ENCODE measurements around the gene KREMEN1. TPM values are rescaled to one million over a fixed set of nuclear protein-coding genes. Genes with fewer than 3 reads are reported as not detected.
"Not testable (repeated sequence)": the region's sequence is repeated elsewhere in the genome, so short reads cannot be mapped to it uniquely, and the experiment has no call there.

KREMEN1 gene
- total RNA-seq, 1 donor from 2014 or later: 72.9 TPM

DNA sequence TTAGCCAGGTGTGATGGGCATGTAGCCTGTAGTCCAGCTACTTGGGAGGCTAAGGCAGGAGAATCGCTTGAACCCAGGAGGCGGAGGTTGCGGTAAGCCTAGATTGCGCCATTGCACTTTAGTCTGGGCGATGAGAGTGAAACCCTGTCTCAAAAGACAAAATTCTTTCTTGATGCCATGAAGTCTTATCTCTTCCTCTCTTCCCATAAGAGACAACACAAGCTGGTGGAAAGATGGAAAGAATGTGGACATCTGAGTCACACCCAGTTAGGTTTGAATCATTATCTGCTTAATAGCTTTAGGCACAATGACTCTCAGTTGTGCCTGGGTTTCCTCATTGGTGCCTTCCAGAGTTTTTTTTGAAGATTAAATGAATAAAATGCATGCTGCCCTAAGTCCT lies 35.3 kb downstream of the KREMEN1 start:
- ATAC-seq: peak; percentile 59

DNA sequence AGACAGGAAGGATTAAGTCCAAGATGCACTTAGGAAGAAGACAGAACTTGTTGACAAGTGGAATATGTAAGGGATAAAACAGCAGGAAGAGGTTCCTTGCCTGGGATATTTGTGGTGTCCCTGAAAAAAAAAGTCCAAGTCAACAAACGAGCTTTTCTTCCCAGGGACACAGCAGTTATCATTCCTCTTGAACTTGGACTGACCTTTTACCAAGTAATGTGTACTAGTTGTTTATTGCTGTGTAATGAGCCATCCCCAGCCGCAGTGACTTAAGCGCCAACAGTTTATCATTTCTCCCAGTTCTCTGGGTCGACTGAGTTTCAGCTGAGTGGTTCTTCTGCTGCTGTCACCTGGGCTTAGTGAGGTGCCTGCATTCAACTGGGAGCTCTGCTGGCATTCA lies 37.0 kb downstream of the KREMEN1 start:
- ATAC-seq: no peak

DNA sequence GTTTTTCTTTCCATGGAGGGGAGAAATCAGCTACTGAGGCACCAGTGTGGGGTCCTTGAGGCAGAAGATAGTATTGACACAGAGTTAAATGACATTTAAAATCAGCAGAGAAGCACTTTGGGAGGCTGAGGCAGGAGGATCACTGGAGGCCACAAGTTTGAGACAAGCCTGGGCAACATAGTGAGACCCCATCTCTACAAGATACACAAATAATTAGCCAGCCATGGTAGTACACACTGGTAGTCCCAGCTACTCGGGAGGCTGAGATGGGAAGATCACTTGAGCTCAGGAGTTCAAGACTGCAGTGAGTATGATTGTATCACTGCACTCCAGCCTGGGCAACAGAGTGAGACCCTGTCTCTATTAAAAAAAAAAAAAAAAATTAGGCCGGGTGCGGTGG lies 38.1 kb downstream of the KREMEN1 start:
- no peak for ATAC-seq

DNA sequence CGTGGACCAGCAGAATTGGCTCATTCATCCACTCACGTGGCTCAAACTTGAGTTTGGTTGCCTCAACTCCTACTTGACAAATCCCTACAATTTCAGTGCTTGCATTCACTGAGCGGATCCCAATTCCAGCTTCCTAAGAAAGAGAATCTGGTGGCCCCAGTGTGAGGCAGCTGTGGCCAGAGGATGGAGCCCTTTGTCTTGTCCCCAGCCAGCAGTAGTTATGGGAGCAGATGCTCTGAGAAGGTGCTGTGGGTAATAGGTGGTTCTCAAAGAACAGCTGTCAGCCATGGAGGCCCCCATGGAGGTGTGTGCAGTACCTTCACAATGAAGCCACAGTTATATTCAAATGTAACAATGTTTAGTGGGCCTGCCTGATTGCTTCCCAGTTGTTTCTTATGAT lies 39.3 kb downstream of the KREMEN1 start:
- no peak for ATAC-seq

DNA sequence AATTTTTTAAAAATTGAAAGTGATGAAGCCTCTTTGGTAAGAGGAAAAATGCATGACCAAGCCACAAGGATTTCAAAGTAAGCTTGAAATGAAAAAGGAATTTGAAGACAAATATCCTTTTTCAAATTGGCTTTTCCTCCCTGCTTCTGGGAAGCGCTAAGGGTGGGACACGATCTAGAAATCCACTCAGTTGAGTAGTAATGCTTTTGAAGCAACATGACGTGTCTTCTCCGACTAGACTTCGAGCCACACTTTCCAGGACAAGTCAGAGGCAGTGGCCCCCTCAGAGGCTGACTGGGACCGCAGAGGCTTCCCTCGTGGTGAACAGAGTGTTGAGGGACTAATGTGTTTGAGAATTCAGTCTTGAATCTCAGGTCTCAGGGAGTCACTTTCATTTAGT lies 39.8 kb downstream of the KREMEN1 start:
- no peak for ATAC-seq

DNA sequence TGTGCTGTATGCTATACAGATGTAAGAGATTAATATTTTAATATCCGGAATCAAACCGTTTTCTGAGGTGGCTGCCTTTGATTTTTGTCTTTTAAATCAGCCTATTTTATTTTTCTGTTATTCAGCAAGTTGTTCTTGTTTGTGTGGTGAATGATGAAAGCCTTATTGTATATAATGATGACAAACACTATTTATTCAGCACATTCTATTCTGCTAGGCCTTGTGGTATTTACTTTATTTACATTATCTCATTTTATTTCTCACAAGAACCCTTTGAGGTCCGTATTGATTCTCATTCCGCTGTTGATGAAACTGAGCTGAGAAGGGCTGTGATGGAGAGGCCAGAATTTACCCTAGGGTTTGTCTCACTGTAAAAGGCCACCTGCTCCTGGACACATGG lies 40.5 kb downstream of the KREMEN1 start:
- no peak for ATAC-seq

DNA sequence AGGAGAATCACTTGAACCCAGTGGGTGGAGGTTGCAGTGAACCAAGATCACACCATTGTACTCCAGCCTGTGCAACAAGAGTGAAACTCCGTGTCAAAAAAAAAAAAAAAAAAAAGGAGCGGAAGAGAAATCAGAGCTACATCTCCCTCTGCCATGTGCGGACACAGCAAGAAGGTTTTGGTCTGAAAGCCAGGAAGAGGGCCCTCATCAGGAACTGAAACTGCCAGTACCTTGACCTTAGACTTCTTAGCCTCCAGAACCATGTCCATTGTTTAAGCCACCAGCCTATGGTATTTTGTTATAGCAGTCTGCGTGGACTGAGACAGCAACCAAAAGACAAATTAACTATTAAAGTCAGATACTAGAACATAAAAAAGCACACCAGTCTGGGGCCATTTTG lies 41.6 kb downstream of the KREMEN1 start:
- no peak for ATAC-seq

DNA sequence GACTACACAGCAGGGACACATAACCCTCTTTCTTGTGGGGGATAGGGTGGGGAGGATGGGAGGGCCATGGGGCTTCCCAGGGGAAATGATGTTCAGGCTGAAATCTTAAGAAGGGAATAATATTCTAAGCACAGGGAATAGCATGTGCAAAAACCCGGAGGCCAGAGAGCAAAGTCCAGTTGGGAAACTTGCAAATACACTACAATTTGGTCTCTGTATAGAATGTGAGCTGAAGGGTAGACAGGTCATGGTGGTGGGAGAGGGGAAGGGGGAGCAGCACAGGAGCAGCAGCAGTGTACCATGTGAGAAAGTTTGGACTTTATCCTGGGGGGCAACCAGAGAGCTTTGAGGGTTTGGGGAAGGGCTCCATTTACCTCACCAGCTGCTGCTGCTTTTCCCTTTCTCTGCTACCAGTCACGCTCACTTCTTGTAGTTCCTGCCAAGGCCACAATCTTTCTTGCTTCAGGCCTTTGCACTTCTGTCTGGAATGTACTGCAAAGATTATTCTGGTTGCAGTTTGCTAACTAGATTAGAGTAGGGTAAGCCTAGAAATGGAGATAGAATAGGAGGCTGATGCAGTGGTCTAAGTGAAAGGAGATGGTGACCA lies 43.0 kb downstream of the KREMEN1 start:
- no peak for ATAC-seq

DNA sequence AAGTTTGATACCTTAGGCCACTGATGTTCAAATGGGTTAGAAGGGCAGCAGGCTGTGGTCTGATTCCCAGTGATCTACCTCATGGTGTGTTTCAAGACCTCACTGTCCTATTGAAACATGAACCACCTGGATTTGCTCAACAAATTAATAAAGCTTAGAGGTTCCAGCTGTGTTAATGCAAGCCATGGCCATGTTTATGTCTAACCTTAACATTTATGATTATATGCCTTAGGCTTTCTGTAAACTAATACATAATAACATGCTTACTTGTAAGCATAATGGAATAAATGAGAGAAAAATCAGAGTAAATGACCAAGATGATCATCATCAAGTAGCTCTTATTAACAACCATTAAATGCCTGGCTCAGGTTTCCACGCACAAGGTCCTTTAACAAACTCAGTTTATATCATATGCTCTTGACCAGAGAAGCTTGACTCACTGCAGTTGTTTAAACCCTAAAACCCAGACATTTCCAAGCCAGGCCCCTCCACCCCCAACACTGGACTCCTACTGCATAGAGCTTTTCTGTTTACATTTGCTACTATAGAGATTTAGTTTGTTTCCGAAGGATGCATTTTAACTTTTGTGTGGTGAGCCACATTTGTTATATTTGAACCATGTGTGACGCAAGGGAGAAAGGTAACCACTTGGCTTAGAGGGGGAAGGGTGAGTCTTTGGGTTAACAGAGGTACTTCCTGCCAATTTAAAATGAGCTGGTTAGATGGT lies 43.7 kb downstream of the KREMEN1 start:
- no peak for ATAC-seq

DNA sequence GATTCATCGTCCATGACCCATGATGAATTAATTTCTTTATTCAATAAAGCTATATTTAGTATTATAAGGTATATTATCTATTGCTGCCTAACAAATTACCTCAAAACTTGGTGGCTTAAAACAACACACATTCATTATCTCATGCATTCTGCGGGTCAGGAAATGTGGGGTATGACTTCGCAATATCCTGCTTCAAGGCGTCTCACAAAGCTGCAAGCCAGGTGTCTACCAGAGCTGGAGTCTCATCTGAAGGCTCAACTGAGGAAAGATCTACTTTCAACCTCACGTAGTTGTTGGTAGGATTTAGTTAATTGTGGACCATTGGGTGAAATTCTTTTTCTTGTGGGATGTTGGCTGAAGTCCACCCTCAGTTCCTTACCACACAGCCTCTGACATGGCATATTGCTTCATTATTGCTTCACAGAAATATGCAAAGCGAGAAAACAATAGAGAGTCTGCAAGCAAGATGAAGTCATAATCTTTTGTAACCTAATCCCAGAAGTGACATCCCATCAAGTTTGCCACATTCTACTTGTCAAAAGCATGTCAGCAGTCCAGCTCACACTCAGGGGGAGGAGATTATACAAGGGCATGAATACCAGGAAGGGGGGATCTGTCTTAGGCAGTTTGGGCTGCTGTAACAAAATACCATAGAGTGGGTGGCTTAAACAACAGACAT lies 45.1 kb downstream of the KREMEN1 start:
- peak; percentile 85 for ATAC-seq

DNA sequence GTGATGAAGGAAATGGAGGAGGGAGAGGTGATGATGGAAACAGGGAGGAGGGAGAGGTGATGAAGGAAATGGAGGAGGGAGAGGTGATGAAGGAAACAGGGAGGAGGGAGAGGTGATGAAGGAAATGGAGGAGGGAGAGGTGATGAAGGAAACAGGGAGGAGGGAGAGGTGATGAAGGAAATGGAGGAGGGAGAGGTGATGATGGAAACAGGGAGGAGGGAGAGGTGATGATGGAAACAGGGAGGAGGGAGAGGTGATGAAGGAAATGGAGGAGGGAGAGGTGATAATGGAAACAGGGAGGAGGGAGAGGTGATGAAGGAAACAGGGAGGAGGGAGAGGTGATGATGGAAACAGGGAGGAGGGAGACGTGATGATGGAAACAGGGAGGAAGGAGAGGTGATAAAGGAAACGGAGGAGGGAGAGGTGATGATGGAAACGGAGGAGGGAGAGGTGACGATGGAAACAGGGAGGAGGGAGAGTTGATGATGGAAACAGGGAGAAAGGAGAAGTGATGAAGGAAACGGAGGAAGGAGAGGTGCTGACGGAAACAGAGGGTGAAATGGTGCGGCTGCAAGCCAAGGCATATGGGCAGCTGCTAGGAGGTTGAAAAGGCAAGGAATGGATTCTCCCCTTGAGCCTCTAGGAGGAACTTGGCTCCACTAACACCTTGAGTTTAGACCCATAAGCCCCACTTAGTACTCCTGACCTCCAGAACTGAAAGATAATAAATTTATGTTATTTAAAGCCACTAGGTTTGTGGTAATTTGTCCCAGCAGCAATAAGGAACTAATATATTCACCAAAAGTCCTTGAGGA lies 47.5 kb downstream of the KREMEN1 start:
- not testable (repeated sequence) for ATAC-seq

DNA sequence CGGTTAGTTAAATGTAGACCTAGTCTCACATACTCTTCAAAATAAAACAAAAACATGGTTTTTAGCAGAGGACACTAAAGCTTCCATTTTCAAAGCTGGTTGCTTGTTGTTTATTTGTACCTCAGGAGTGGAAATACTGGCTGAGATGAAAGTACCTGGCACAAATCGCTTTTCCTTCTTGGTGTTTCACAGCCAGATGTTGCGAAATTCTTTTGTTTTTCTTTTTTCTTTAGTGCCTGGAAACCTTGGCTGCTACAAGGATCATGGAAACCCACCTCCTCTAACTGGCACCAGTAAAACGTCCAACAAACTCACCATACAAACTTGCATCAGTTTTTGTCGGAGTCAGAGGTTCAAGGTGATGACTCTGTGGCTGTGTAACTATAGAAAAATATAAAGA lies 48.3 kb downstream of the KREMEN1 start:
- ATAC-seq: no peak

DNA sequence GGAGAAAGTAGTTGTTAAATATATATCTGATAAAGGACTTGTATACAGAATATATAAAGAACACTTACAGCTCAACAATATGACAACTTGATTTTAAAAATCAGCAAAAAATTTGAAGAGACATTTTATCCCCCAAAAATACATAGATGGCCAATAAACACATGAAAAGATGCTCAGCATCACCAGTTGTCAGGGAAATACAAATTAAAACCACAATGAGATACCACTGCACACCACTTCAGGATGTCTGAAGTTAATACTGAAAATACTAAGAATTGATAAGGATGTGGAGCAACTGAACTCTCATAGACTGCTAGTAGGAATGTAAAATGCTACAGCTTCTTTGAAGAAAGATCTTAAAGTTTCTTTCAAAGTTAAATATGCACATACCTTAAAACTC lies 49.2 kb downstream of the KREMEN1 start:
- ATAC-seq: no peak

DNA sequence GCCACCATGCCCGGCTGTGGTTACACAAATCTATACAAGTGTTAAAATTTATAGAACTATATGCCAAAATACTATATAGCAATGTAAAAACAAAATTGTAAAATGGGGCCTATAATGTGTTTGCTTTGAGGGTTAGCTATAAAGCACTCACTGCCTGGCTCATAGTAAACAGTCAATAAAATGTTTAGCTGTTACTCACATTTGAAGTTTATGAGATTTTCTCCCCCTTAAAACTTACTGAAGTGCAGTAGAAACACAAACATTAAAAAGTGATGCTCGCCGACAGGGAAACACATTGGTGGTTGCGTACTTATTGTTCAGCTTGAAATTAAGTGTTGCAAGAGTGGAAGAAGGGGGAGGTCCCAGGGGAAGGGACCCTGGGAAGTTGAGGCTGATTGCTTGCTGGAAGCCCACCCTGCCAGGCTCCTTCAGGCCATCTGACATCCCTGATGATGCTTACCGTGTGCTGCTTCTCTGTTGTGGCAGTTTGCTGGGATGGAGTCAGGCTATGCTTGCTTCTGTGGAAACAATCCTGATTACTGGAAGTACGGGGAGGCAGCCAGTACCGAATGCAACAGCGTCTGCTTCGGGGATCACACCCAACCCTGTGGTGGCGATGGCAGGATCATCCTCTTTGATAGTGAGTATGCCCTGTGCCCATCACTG lies 52.1 kb downstream of the KREMEN1 start:
- ATAC-seq: no peak

DNA sequence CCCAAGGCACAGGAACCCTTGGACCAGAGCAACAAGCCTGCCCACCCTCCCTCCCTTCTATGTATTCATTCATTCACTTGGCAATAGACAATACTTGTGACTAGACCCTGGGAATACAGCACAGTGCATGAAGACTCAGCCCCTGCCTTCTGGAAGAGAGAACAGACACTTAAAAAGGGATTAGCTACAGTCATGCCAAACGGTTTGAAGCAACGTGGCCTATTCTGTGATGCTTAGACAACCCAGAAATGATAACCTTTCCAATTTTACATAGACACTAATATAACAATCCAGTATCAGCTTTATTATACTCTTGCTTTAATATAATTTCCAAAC lies 52.6 kb downstream of the KREMEN1 start:
- no peak for ATAC-seq

DNA sequence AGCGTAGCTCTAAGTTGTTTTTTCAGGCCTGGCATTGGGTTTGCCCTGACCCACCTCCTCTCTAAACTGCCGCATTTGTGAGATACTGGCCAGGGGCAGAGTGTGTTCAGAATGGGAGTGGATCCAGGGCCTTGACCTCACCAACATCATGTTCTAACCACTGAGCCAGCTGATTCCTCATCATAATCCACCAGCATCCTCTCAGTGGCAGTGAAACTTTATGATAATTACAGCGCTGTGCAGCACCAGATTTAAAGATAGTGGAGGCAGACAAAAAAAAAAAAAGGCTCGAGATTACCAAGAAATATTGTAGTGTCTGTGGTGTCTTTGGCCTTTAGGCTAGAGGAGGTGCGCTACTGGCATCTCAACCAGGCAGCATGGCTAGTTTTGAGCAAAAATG lies 53.0 kb downstream of the KREMEN1 start:
- no peak for ATAC-seq

DNA sequence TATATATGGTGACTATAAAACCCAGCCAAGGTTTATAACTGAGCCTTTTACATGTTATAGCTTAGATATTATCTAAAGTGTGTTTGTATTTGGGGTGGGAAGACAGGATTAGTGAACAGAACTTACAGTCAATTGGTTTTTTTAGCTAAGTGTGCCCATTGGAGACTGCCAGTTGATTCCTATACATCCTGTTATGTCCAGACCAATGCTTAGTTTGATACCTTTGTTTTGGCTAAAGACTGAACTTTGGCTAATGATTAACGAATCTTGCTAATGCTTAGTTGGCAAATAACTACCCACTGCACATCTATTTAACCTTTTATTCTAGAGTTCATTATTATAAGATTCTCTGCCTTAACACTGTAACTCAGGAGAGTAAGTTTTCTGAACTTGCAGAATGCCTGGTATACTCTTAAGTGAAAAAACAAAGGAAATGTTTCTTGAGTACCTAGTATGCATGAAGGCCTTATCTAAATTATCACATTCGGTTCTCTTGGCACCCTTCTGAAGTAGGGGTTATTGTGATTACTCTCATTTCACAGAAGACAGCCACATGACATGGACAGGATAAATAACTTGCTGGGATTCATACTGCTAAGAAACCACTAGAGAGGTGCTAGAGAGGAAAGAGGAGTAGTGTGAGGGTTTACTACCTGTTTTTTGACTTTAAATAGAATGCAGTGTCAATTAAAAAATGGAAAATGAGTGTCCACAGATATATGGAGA lies 54.0 kb downstream of the KREMEN1 start:
- no peak for ATAC-seq

DNA sequence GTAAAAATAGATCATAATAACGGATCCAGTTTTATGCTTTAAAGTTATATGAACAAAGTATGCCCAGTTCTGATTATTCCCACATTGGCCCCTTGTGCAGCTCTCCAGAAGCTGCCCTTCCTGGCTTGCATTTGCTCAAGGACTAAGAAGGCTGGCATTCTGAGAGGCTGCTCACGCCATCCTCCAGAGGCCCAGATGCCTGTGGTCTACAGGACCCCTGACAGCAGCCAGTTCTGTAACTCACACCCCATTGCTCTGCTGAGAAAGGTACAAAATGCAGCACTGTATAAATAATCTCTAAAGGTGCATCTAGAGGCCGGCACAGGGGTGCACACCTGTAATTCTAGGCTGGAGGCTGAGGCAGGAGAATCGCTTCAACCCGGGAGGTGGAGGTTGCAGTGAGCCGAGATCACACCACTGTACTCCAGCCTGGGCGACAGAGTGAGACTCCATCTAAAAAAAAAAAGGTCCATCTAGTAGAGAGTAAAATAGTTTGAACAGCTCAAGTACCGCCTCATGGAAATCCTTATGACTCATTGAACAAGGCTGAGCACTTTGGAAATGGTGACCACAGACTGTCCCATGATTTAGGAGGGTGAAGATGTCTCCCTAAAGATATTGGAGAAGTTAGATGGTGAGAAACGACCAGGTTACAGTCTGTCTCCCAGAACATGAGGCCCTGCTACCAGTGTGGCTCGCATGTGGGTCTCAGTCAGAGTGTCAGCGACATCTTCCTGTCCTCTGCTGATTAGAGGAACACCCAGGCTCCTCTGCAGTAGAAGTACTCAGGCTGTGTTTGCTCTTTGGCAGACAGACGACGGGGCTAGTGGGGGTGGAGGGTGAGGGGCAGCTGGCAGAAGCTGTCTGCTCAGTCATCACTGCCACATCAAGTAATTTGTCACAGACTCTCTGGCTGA lies 56.3 kb downstream of the KREMEN1 start:
- no peak for ATAC-seq

DNA sequence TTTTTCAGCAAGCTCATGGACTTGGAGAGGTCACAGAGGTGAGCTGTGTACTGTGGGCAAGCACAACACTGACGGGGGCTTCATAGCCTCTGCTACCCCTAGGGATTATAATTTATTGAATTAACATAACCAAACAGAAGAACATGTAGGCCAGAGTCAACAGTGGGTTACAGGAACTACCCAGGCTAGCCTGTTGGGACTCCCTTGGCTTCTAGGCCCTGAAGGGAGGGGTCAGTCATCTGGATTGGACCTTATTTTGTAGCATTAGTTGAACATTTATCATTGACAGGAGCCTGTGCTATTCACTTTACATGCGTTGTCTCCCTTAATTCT lies 56.9 kb downstream of the KREMEN1 start:
- no peak for ATAC-seq

DNA sequence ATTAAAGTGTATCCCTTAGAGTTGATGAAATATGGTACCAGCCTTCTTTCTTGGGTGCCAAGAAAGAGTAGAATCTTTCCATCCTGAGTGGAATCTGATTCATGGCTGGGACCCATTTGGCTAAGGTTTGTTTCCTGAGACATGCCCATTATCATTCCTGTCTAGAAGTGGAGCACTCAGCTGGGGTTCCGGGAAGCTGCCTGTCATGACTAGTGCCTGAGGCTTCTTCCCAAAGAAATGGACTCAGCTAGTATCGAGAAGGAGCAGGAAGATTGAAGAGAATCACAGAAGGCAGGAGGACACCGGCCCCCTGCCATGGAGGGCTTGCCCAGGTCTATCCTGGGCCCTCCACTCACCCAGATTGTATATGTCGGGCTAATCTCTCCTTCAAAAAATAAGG lies 57.6 kb downstream of the KREMEN1 start:
- no peak for ATAC-seq

DNA sequence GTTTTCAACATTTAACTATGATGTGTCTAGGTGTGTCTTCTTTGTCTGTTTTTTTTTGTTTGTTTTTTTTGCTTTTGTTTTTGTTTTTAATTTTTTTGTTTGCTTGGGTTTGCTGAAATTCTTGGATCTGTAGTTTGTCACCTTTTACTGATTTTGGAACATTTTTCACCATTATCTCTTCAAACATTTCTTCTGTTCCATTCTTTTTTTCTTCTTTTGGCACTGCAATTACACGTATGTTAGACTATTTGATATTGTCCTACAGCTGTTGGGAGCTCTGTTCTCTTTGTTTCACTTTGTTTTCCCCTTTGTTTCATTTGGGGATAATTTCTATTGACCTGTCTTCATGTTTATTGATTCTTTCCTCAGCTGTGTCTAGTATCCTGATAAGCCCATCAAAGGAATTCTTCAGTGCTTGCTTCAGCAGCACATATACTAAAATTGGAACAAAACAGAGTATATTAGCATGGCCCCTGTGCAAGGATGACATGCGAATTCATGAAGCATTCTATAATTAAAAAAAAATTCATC lies 60.8 kb downstream of the KREMEN1 start:
- ATAC-seq: no peak
